Measurements from ENCODE around the gene ADAMTS2.
"Not testable (repeated sequence)": the region's sequence is repeated elsewhere in the genome, so short reads cannot be mapped to it uniquely, and the experiment has no call there.

The ADAMTS2 gene

DNA sequence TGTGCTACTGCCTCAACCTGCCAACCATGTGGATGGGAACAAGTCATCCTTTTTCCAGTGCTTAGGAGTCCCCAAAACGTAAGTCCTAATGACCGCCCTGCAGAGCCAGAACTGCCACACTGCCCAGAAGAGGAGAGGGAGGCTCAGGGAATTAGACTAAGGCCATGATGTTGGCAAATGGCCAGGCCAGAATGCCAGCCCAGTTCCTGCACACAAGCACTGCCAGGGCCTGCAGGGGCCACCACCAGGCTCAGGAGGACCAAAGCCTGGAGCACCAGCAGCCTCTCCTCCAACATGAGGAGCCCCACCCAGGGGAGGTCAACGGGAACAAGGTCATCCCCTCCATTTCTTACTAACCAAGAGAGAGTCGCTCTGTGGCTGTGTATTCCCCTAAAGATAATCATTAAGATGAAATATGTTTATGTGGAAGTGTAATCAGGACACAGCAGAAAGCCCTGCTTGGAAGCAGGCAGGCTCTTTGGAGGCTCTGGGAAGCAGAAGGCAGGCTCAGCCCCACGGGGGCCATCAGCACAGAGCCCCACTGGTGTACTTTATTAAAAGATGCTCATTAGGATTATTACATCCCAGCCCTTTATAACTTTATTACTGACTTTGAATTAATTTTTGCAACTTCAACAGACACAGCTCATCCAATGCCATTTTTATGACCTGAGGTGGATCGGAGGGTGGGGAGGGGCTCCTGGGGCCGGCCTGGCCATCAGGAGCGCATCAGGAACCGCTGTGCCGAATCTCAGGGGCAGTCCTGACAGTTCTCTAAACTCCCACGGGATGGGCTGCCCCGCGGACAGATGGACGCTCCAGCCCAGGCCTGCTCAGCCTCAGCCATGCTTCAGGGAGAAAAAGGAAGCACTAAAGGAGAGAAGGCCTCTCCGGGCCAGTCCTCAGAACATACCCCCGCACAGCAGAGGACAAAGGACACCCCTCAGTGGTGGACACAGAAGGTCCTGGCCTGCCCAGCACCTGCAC lies 127.0 kb downstream of the ADAMTS2 start:
- no peak overlapping the region for H3K27ac ChIP-seq

DNA sequence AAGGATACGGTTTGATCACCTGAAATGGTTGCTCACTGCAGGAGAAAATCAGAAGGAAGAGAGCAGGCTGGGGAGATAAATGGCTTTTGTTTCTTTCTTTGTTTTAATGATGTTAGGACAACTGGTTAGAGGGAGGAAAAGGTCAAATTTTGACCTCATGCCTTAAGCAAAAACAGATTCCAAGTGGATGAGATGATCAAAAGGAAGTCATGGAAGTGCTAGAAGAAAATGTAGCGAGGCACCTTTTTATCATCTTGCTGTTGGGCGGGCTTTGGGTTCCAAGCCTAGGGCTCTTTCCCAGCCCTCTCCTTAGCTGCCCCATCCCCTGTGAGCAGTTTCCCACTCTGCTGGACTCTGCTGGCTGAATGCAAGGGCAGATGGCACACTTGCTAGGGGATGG lies 127.9 kb downstream of the ADAMTS2 start:
- TF ChIP-seq, protein P1, sequence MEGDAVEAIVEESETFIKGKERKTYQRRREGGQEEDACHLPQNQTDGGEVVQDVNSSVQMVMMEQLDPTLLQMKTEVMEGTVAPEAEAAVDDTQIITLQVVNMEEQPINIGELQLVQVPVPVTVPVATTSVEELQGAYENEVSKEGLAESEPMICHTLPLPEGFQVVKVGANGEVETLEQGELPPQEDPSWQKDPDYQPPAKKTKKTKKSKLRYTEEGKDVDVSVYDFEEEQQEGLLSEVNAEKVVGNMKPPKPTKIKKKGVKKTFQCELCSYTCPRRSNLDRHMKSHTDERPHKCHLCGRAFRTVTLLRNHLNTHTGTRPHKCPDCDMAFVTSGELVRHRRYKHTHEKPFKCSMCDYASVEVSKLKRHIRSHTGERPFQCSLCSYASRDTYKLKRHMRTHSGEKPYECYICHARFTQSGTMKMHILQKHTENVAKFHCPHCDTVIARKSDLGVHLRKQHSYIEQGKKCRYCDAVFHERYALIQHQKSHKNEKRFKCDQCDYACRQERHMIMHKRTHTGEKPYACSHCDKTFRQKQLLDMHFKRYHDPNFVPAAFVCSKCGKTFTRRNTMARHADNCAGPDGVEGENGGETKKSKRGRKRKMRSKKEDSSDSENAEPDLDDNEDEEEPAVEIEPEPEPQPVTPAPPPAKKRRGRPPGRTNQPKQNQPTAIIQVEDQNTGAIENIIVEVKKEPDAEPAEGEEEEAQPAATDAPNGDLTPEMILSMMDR (conservative IDR thresholded peaks at IDR 0.05): no peak
- no peak for TF ChIP-seq ZFX (IDR thresholded peaks at IDR 0.05)
- H3K27ac ChIP-seq: no peak overlapping the region

More for the DNA sequence above, 127.0 kb downstream of the ADAMTS2 start:
- no peak for TF ChIP-seq ZFX (IDR thresholded peaks at IDR 0.05)
- TF ChIP-seq, protein P1 (conservative IDR thresholded peaks at IDR 0.05): no peak

DNA sequence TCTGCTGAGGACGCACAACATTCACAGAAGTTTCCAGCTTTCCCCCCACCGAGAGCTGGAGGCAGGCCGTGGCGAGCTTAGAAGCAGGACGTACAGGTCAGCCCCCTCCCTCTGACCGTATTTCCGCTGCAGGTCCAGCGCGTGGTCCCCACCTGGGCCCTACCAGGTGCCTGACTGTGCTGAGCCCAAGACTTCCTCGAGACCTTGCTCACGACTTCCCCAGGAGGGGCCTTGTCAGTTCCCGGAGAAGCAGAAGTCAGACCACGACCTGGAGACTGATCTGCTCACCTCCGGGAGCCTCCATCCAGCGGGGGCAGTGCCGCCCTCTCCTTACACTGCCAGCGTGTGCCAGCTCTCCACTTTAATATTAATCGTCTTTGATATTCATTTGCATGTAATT lies 128.9 kb downstream of the ADAMTS2 start:
- H3K27ac ChIP-seq: not testable (repeated sequence)

DNA sequence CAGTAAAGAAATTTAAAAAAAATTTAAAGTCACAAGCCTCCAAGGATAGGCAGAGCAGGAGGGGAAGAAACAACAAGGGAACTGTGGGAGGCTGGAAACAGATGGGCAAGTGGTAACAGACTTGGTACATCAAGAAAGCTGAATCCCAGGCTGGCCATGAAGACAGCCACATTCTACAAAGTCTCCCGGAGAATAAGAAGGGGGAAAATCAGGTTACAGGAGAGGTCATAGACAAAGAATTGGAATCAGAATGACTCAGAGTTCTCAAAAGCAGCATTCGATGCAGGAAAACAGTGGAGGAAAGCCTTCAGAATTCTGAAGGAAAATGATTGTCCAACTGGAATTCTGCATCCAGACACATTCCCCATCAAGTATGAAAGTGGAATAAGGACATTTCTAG lies 129.7 kb downstream of the ADAMTS2 start:
- no peak for TF ChIP-seq ZFX (IDR thresholded peaks at IDR 0.05)
- TF ChIP-seq, protein P1 (conservative IDR thresholded peaks at IDR 0.05): no peak

DNA sequence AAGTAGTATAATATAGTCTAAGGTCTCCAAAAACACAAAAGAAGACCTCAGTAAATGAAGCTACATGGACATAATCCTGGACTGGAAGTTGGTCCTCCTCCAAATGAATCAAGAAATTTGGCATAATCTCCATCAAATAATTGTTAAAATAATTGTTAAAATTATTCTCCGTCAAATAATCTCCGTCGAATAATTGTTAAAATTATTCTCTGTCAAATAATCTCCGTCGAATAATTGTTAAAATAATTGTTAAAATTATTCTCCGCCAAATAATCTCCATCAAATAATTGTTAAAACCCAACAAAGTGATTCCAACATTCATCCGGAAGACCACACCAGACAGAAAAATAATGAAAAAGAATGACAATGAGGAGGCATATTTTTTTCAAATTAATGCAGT lies 130.6 kb downstream of the ADAMTS2 start:
- TF ChIP-seq, protein P1 (conservative IDR thresholded peaks at IDR 0.05): no peak
- TF ChIP-seq ZFX (IDR thresholded peaks at IDR 0.05): no peak
- no peak overlapping the region for H3K27ac ChIP-seq

More for the DNA sequence above, 129.7 kb downstream of the ADAMTS2 start:
- no peak overlapping the region for H3K27ac ChIP-seq

DNA sequence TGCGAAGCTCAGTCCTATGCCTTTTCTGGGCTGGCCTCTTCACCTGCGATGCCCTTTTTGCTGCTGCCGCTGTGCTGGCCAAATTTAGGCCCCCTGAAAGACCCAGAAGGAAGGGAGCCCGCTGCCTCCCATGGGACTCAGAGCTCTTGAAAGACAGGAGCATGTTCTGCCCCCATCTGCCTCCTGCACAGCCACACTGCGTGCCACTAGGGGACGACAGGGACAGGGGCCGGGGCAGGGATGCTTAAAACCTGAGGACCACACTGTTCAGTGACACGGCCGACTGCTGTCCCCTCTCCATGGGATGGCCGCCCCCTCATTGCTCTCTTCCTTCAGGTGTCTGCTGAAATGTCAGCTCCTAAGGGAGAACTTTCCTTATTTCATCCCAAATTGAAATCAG lies 132.4 kb downstream of the ADAMTS2 start:
- no peak for TF ChIP-seq ZFX (IDR thresholded peaks at IDR 0.05)
- TF ChIP-seq, protein P1 (conservative IDR thresholded peaks at IDR 0.05): no peak; the same call in 1 of the 2 replicates
- no peak overlapping the region for H3K27ac ChIP-seq

DNA sequence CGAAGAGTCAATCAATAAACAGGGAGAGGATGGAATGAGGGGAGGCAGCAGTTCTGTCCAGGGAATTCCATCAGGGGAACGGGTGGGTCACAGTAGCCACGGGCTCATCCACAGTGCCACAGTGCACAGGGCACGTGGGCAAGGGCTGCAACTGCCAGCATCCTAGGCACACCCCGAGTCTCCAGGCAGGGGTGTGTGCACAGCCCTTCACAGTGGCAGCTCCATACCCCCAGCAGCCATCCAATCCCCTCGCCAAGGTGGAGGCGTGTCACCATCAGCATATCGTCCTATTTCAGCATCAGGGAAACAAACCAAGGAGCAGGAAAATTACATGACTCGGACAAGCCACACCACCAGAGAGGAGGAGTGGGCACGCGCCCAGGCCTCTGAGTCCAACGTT lies 133.6 kb downstream of the ADAMTS2 start:
- no peak for TF ChIP-seq ZFX (IDR thresholded peaks at IDR 0.05)
- TF ChIP-seq, protein P1 (conservative IDR thresholded peaks at IDR 0.05): no peak
- no peak overlapping the region for H3K27ac ChIP-seq
